Nephron (organoid): ENCODE data around the gene SKIC2.

ENCODE experiments used
- H3K27ac Mint-ChIP-seq, 3 experiments: 2 replicates each; pipeline ENCODE4 v1.8.0; 2020; ENCODE audit warnings: mixed read lengths in 3 of 3, mild to moderate bottlenecking in 2 of 3, moderate library complexity in 1 of 3
- H3K27me3 Mint-ChIP-seq: 2 replicates; pipeline ENCODE4 v1.8.0; 2021; ENCODE audit warnings: low read depth, mild to moderate bottlenecking, moderate library complexity, mixed read lengths
- H3K36me3 Mint-ChIP-seq: 2 replicates; pipeline ENCODE4 v1.8.0; 2020; ENCODE audit warnings: low read depth, mixed read lengths
- H3K4me1 Mint-ChIP-seq: 2 replicates; pipeline ENCODE4 v1.8.0; 2020; ENCODE audit warnings: mixed read lengths
- H3K4me3 Mint-ChIP-seq, 3 experiments: 2 replicates each; pipeline ENCODE4 v1.8.0; 2020; ENCODE audit warnings: mild to moderate bottlenecking in 3 of 3, mixed read lengths in 3 of 3, moderate library complexity in 2 of 3
- H3K9me3 Mint-ChIP-seq: 2 replicates; pipeline ENCODE4 v1.8.0; 2020; ENCODE audit warnings: mixed read lengths
- CTCF ChIP-seq, 3 experiments: fragments of 200-600 bp; sonication (generic); IDR thresholded peaks; one replicate each; pipeline ENCODE4 v1.5.0; 2021; ENCODE audit warnings: antibody characterized with exemption in 3 of 3; ENCODE audit not compliant: unreplicated experiment in 3 of 3

The SKIC2 gene

GRCh38 chr6:31968791-31969711 lies 10.1 kb downstream of the SKIC2 start:
- Mint-ChIP-seq H3K36me3 (peaks cover 40% of the 10 kb centered on the region), H3K27me3 (no peaks in the 10 kb centered on the region), H3K4me1 (peaks cover 27% of the 10 kb centered on the region), H3K27ac (peak overlapping the region in 1 of 3 experiments; percentile 48), H3K9me3 (no peaks in the 10 kb centered on the region), H3K4me3 (peak overlapping the region; percentile 96 to 99 (median 99))
- TF ChIP-seq CTCF (IDR thresholded peaks at IDR 0.05; ENCODE audit: unreplicated experiment in 3 of 3): no peak

- H3K27me3 Mint-ChIP-seq: no peaks in the 10 kb centered on the region
- H3K9me3 Mint-ChIP-seq: peaks cover 3% of the 10 kb centered on the region
- peaks cover 27% of the 10 kb centered on the region for H3K4me1 Mint-ChIP-seq
- no peak for TF ChIP-seq CTCF (IDR thresholded peaks at IDR 0.05; ENCODE audit: unreplicated experiment in 3 of 3)
- peaks cover 44% of the 10 kb centered on the region for H3K36me3 Mint-ChIP-seq
- H3K4me3 Mint-ChIP-seq: peak overlapping the region; percentile 96 to 99 (median 99)
- peak overlapping the region; percentile 37 to 59 (median 48) for H3K27ac Mint-ChIP-seq
These were observed 11.0 kb downstream of the SKIC2 start for GRCh38 chr6:31969712-31970603.

GRCh38 chr6:31970604-31971271 lies 11.8 kb downstream of the SKIC2 start:
- peaks cover 3% of the 10 kb centered on the region for H3K9me3 Mint-ChIP-seq
- peak overlapping the region in 2 of 3 experiments; percentile 99 to 100 for H3K27ac Mint-ChIP-seq
- peak overlapping the region; percentile 96 to 99 (median 99) for H3K4me3 Mint-ChIP-seq
- peaks cover 27% of the 10 kb centered on the region for H3K4me1 Mint-ChIP-seq
- TF ChIP-seq CTCF (IDR thresholded peaks at IDR 0.05; ENCODE audit: unreplicated experiment in 3 of 3): no peak
- H3K36me3 Mint-ChIP-seq: peaks cover 51% of the 10 kb centered on the region
- no peaks in the 10 kb centered on the region for H3K27me3 Mint-ChIP-seq

GRCh38 chr6:31971279-31971992 lies 12.5 kb downstream of the SKIC2 start:
- peak overlapping the region; percentile 98 to 100 (median 99) for H3K27ac Mint-ChIP-seq
- H3K9me3 Mint-ChIP-seq: peaks cover 3% of the 10 kb centered on the region
- H3K4me1 Mint-ChIP-seq: peaks cover 27% of the 10 kb centered on the region
- H3K4me3 Mint-ChIP-seq: peak overlapping the region; percentile 96 to 99 (median 99)
- no peaks in the 10 kb centered on the region for H3K27me3 Mint-ChIP-seq
- no peak for TF ChIP-seq CTCF (IDR thresholded peaks at IDR 0.05; ENCODE audit: unreplicated experiment in 3 of 3)
- H3K36me3 Mint-ChIP-seq: peaks cover 47% of the 10 kb centered on the region
